HepG2 (cell line): Measurements from ENCODE around the gene NEDD4L. TPM values are rescaled to one million over a fixed set of nuclear protein-coding genes. Genes with fewer than 3 reads are reported as not detected.

Experiments
- ATAC-seq: fragments of 200-7000 bp; cut with Tn5 transposase; 3 replicates; pipeline ENCODE4 v1.9.1; 2020; ENCODE audit warnings: mild to moderate bottlenecking, moderate library complexity
- BruUV-seq: library from RNA; stranded (reverse); fragments of 400-500 nt; replicated peaks from 2 replicates; lab custom pipeline; 2021; lab: Mats Ljungman, UMichigan
- CTCF ChIA-PET: fragments of 300-600 bp; formaldehyde crosslinking; extraction: SDS; loops from one replicate; lab custom pipeline; 2021; ENCODE audit warnings: low total read pairs, inconsistent platforms, low intra/inter-chr PET ratio; lab: Yijun Ruan, JAX
- POLR2A ChIA-PET: fragments of 350-600 bp; sonication (Branson Sonifier 250); formaldehyde crosslinking; loops from one replicate; lab custom pipeline; 2020; ENCODE audit warnings: antibody characterized with exemption, inconsistent platforms; lab: Yijun Ruan, JAX
- DNase-seq: peaks from one replicate; pipeline ENCODE4 v3.0.0-alpha.2; 2015; ENCODE audit warnings: low spot score
- FAIRE-seq: peaks from 3 replicates; lab custom pipeline; 2011; peaks lifted over from hg19 to GRCh38; lab: Jason Lieb, UNC
- H2AFZ ChIP-seq: one replicate; pipeline ENCODE4 v1.6.1; 2011; ENCODE audit warnings: low read length, inconsistent platforms
- H3K27ac ChIP-seq: fragments of 300-600 bp; 3 replicates; pipeline ENCODE4 v1.8.0; 2011; ENCODE audit warnings: mixed run types, mild to moderate bottlenecking, mixed read lengths, low read length, inconsistent platforms; ENCODE audit not compliant: insufficient read depth; ENCODE audit errors: extremely low read length
- H3K27me3 ChIP-seq, 2 experiments: fragments of 200-600 bp in 1 of 2; 2 replicates in 1 of 2; 3 replicates in 1 of 2; pipeline versions ENCODE4 v1.6.0 to v1.8.0; 2011; ENCODE audit warnings: low read length in 2 of 2, mild to moderate bottlenecking in 2 of 2, moderate library complexity in 2 of 2, inconsistent platforms in 1 of 2; ENCODE audit not compliant: insufficient read depth in 2 of 2, control insufficient read depth in 1 of 2
- H3K36me3 ChIP-seq, 2 experiments: fragments of 200-600 bp in 1 of 2; replicated peaks in 1 of 2; 2 replicates in 1 of 2; 3 replicates in 1 of 2; pipeline versions ENCODE4 v1.5.1 to v1.8.0; 2011; ENCODE audit warnings: low read length in 2 of 2, inconsistent platforms in 1 of 2; ENCODE audit not compliant: insufficient read depth in 2 of 2, control insufficient read depth in 1 of 2
- H3K4me1 ChIP-seq: 2 replicates; pipeline ENCODE4 v1.5.1; 2012; ENCODE audit warnings: low read length, inconsistent platforms; ENCODE audit not compliant: insufficient read depth
- H3K4me2 ChIP-seq: 2 replicates; pipeline ENCODE4 v1.6.0; 2011; ENCODE audit warnings: low read depth, low read length, inconsistent platforms
- H3K4me3 ChIP-seq, 3 experiments: fragments of 200-600 bp in 1 of 3; sonication (generic), shearing (Covaris generic) in 1 of 3; replicated peaks in 1 of 3; 2 replicates each; pipeline ENCODE4 v1.5.1; 2011 to 2016; ENCODE audit warnings: low read length in 3 of 3, inconsistent platforms in 2 of 3, low read depth in 2 of 3, mild to moderate bottlenecking in 2 of 3, control low read depth in 1 of 3, mixed read lengths in 1 of 3; ENCODE audit not compliant: insufficient read depth in 1 of 3
- H3K79me2 ChIP-seq: one replicate; pipeline ENCODE4 v1.6.1; 2011; ENCODE audit warnings: low read length, inconsistent platforms; ENCODE audit not compliant: insufficient read depth
- H3K9ac ChIP-seq: 2 replicates; pipeline ENCODE4 v1.6.0; 2011; ENCODE audit warnings: mild to moderate bottlenecking, low read depth, low read length, inconsistent platforms; ENCODE audit not compliant: insufficient read depth
- H3K9me3 ChIP-seq: 2 replicates; pipeline ENCODE4 v1.5.1; 2012; ENCODE audit warnings: mild to moderate bottlenecking, low read length
- H4K20me1 ChIP-seq: 2 replicates; pipeline ENCODE4 v1.6.0; 2011; ENCODE audit warnings: inconsistent platforms, mild to moderate bottlenecking, low read length, moderate library complexity; ENCODE audit not compliant: insufficient read depth
- JDP2 ChIP-seq: sonication (generic); formaldehyde crosslinking; IDR thresholded peaks from 2 replicates; pipeline ENCODE4 v1.8.1; 2022; ENCODE audit warnings: missing genetic modification reagents, borderline replicate concordance
- REXO4 ChIP-seq: sonication (generic); formaldehyde crosslinking; IDR thresholded peaks from 2 replicates; pipeline ENCODE4 v1.8.0; 2022; ENCODE audit warnings: missing genetic modification reagents, mild to moderate bottlenecking, borderline replicate concordance
- ZNF34 ChIP-seq: sonication (generic); formaldehyde crosslinking; IDR thresholded peaks from 2 replicates; pipeline ENCODE4 v1.4.0; 2020; ENCODE audit warnings: mild to moderate bottlenecking, missing genetic modification reagents, borderline replicate concordance
- ZNF781 ChIP-seq: sonication (generic); formaldehyde crosslinking; IDR thresholded peaks from 2 replicates; pipeline ENCODE4 v1.5.1; 2020; ENCODE audit warnings: borderline replicate concordance, mild to moderate bottlenecking, missing genetic modification reagents; ENCODE audit errors: not compliant biosample characterization
- WGBS: methylation state at CpG from one replicate; pipeline ENCODE4 v1.1.6; 2017; ENCODE audit warnings: low lambda C conversion rate; 5-methylcytosine and 5-hydroxymethylcytosine counted together
- in situ Hi-C: cut with HindIII; loops from 2 replicates; pipeline ENCODE4 v1.10.0; 2017; ENCODE audit warnings: low pct_unique_long_range_greater_than_20kb; ENCODE audit not compliant: extremely low pct_ligation_motif_present
- intact Hi-C: fragments of 100-400 bp; cut with micrococcal nuclease; formaldehyde crosslinking; loops from one replicate; pipeline ENCODE4 v1.10.0; 2022; ENCODE audit not compliant: unreplicated experiment
- polyA plus RNA-seq, 8 experiments: library from polyadenylated mRNA; depleted of rRNA in 3 of 8; stranded (reverse) in 7 of 8; unstranded in 1 of 8; fragments of >200 nt; fragmentation: Illumina TruSeq in 4 of 8; extraction: Trizol in 4 of 8; gene quantifications; 2 replicates each; pipeline versions ENCODE4 v1.2.1 to v1.2.3, GENCODE V29; 2011 to 2016; ENCODE audit warnings: low read depth in 4 of 8, missing spikeins in 1 of 8, mixed read lengths in 1 of 8; ENCODE audit not compliant: insufficient read depth in 1 of 8
- total RNA-seq, 5 experiments: library from RNA; depleted of rRNA; stranded (reverse); fragments of >200 nt; fragmentation: Illumina TruSeq; extraction: Trizol; gene quantifications; 2 replicates each; pipeline ENCODE4 v1.2.3, GENCODE V29; 2016; ENCODE audit warnings: low read depth in 1 of 5
- TF ChIP-seq, protein P1 (sequence below): sonication (generic); formaldehyde crosslinking; IDR thresholded peaks from 2 replicates; pipeline ENCODE4 v1.4.0; 2020; ENCODE audit warnings: missing genetic modification reagents
- TF ChIP-seq, protein P2 (sequence below): IDR thresholded peaks from 2 replicates; pipeline ENCODE4 v1.6.1; 2016; ENCODE audit warnings: missing biosample characterization, missing genetic modification reagents, low read depth
- TF ChIP-seq, protein P3 (sequence below): sonication (generic); formaldehyde crosslinking; IDR thresholded peaks from 2 replicates; pipeline ENCODE4 v1.9.0; 2021; ENCODE audit warnings: mild to moderate bottlenecking, missing genetic modification reagents
- TF ChIP-seq, protein P4 (sequence below): sonication (generic); formaldehyde crosslinking; IDR thresholded peaks from 2 replicates; pipeline ENCODE4 v1.4.0; 2020; ENCODE audit warnings: missing genetic modification reagents, mild to moderate bottlenecking, borderline replicate concordance

NEDD4L gene
- total and polyA plus RNA-seq, 2 of the 13 experiments (the other 11 are each of a cell fraction or from before 2014, with no cell fraction given): 168 to 390 TPM

DNA sequence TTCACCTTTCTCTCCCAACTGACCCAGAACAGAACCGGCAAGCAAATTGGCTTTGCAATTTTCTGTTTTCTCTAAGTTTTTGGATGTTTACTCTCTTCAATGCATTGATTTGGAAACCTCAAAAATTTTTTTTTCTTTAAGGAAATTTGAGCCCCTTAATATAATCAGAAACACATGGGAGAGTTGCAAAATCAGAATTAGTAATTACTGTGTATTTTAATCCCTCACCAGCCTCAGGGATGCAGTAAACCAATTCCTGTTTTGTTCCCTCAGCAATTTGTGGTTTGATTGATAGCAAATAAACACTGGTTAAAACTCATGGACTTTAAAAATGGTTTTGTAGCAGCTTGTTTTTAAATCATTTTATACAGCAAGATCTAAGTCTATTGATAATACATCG, 281.5 kb downstream of the NEDD4L start (continued):
- TF ChIP-seq ZNF781 (CRISPR knock-in tag): no peak

DNA sequence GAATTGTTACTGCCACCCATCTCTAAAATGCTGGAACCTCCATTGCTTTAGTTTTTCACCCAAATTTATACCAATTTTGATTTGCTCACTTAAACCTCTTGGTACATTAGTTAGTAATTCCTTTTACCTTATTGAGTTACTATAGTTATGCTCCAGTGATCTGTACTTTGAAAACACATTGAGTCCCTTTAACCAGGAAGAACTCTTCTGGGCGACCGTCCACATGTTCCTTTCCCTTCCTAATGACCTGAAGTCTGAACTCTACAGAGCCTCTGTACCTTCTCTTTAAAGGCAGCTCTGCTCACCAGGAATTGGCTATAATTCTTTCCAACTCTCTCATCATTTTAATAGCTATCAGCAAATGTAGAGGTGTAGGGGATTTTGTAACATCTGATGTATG, 290.0 kb downstream of the NEDD4L start:
- Histone ChIP-seq H3K27ac (no peak overlapping the region), H3K9ac (no peak overlapping the region), H3K9me3 (no peaks in the 10 kb centered on the region), H4K20me1 (no peaks in the 10 kb centered on the region), H3K27me3 (no peaks in the 10 kb centered on the region), H3K79me2 (no peaks in the 10 kb centered on the region), H3K4me3 (no peak overlapping the region), H3K36me3 (peaks cover 1 to 68% of the 10 kb centered on the region in 2 experiments), H2AFZ (no peak overlapping the region), H3K4me2 (no peak overlapping the region), H3K4me1 (no peaks in the 10 kb centered on the region)
- WGBS: 100% methylated on average over 2 of the region's 2 CpGs
- DNase-seq: no peak
- ATAC-seq: no peak
- intact Hi-C loops: no loop called here
- in situ Hi-C loops: no loop called here
- no peak for FAIRE-seq
- ChIA-PET POLR2A (no interaction called here), CTCF (no interaction called here)
- BruUV-seq: no TSS peak
- TF ChIP-seq, protein P1, sequence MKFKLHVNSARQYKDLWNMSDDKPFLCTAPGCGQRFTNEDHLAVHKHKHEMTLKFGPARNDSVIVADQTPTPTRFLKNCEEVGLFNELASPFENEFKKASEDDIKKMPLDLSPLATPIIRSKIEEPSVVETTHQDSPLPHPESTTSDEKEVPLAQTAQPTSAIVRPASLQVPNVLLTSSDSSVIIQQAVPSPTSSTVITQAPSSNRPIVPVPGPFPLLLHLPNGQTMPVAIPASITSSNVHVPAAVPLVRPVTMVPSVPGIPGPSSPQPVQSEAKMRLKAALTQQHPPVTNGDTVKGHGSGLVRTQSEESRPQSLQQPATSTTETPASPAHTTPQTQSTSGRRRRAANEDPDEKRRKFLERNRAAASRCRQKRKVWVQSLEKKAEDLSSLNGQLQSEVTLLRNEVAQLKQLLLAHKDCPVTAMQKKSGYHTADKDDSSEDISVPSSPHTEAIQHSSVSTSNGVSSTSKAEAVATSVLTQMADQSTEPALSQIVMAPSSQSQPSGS: no peak
- no peak for TF ChIP-seq JDP2
- no peak for TF ChIP-seq REXO4 (CRISPR knock-in tag)
- TF ChIP-seq, protein P2, sequence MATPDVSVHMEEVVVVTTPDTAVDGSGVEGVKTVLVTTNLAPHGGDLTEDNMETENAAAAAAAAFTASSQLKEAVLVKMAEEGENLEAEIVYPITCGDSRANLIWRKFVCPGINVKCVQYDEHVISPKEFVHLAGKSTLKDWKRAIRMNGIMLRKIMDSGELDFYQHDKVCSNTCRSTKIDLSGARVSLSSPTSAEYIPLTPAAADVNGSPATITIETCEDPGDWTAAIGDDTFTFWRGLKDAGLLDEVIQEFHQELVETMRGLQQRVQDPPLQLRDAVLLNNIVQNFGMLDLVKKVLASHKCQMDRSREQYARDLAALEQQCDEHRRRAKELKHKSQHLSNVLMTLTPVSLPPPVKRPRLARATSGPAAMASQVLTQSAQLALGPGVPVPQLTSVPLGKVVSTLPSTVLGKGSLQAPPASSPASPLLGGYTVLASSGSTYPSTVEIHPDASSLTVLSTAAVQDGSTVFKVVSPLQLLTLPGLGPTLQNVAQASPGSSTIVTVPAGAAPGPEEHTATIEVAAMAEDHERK: no peak
- TF ChIP-seq ZNF34 (CRISPR knock-in tag): no peak
- TF ChIP-seq, protein P3, sequence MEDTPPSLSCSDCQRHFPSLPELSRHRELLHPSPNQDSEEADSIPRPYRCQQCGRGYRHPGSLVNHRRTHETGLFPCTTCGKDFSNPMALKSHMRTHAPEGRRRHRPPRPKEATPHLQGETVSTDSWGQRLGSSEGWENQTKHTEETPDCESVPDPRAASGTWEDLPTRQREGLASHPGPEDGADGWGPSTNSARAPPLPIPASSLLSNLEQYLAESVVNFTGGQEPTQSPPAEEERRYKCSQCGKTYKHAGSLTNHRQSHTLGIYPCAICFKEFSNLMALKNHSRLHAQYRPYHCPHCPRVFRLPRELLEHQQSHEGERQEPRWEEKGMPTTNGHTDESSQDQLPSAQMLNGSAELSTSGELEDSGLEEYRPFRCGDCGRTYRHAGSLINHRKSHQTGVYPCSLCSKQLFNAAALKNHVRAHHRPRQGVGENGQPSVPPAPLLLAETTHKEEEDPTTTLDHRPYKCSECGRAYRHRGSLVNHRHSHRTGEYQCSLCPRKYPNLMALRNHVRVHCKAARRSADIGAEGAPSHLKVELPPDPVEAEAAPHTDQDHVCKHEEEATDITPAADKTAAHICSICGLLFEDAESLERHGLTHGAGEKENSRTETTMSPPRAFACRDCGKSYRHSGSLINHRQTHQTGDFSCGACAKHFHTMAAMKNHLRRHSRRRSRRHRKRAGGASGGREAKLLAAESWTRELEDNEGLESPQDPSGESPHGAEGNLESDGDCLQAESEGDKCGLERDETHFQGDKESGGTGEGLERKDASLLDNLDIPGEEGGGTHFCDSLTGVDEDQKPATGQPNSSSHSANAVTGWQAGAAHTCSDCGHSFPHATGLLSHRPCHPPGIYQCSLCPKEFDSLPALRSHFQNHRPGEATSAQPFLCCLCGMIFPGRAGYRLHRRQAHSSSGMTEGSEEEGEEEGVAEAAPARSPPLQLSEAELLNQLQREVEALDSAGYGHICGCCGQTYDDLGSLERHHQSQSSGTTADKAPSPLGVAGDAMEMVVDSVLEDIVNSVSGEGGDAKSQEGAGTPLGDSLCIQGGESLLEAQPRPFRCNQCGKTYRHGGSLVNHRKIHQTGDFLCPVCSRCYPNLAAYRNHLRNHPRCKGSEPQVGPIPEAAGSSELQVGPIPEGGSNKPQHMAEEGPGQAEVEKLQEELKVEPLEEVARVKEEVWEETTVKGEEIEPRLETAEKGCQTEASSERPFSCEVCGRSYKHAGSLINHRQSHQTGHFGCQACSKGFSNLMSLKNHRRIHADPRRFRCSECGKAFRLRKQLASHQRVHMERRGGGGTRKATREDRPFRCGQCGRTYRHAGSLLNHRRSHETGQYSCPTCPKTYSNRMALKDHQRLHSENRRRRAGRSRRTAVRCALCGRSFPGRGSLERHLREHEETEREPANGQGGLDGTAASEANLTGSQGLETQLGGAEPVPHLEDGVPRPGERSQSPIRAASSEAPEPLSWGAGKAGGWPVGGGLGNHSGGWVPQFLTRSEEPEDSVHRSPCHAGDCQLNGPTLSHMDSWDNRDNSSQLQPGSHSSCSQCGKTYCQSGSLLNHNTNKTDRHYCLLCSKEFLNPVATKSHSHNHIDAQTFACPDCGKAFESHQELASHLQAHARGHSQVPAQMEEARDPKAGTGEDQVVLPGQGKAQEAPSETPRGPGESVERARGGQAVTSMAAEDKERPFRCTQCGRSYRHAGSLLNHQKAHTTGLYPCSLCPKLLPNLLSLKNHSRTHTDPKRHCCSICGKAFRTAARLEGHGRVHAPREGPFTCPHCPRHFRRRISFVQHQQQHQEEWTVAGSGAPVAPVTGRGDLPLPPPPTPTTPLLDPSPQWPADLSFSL: no peak
- TF ChIP-seq, protein P4, sequence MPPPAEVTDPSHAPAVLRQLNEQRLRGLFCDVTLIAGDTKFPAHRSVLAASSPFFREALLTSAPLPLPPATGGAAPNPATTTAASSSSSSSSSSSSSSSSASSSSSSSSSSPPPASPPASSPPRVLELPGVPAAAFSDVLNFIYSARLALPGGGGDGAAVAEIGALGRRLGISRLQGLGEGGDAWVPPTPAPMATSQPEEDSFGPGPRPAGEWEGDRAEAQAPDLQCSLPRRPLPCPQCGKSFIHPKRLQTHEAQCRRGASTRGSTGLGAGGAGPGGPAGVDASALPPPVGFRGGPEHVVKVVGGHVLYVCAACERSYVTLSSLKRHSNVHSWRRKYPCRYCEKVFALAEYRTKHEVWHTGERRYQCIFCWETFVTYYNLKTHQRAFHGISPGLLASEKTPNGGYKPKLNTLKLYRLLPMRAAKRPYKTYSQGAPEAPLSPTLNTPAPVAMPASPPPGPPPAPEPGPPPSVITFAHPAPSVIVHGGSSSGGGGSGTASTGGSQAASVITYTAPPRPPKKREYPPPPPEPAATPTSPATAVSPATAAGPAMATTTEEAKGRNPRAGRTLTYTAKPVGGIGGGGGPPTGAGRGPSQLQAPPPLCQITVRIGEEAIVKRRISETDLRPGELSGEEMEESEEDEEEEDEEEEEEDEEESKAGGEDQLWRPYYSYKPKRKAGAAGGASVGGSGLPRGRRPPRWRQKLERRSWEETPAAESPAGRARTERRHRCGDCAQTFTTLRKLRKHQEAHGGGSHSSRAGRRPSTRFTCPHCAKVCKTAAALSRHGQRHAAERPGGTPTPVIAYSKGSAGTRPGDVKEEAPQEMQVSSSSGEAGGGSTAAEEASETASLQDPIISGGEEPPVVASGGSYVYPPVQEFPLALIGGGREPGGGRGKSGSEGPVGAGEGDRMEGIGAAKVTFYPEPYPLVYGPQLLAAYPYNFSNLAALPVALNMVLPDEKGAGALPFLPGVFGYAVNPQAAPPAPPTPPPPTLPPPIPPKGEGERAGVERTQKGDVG (CRISPR knock-in tag): no peak
